Uterus (tissue), 4 donors: ENCODE results near the gene SLC25A26. TPM values are rescaled to one million over a fixed set of nuclear protein-coding genes. Genes with fewer than 3 reads are reported as not detected.

ENCODE experiments used
- DNase-seq, 2 donors: peaks; one replicate each; pipeline ENCODE4 v3.0.0-alpha.2; 2019 to 2020
- H3K27ac ChIP-seq, 2 donors: fragments of 200-600 bp; sonication (generic); 1 replicate in 1 of 2; 2 replicates in 1 of 2; pipeline ENCODE4 v1.5.1; 2016 to 2018
- H3K27me3 ChIP-seq, 2 donors: fragments of 200-600 bp; sonication (generic); one replicate each; pipeline ENCODE4 v1.5.1; 2018 to 2019; ENCODE audit warnings: control low read depth in 1 of 2
- H3K36me3 ChIP-seq, 2 donors: fragments of 200-600 bp; sonication (generic); one replicate each; pipeline ENCODE4 v1.5.1; 2019; ENCODE audit warnings: control low read depth in 1 of 2
- H3K4me1 ChIP-seq, 2 donors: fragments of 200-600 bp; sonication (generic); one replicate each; pipeline ENCODE4 v1.5.1; 2018 to 2019; ENCODE audit warnings: control low read depth in 1 of 2
- H3K4me3 ChIP-seq, 2 donors: fragments of 200-600 bp; sonication (generic); 1 replicate in 1 of 2; 2 replicates in 1 of 2; pipeline ENCODE4 v1.5.1; 2018 to 2019; ENCODE audit warnings: mild to moderate bottlenecking in 1 of 2
- H3K9me3 ChIP-seq, 2 donors: fragments of 200-600 bp; sonication (generic); one replicate each; pipeline ENCODE4 v1.5.1; 2019; ENCODE audit warnings: control low read depth in 1 of 2
- POLR2A ChIP-seq, 2 donors: fragments of 450-650 bp; IDR thresholded peaks; one replicate each; pipeline ENCODE4 v1.6.1; 2016; ENCODE audit warnings: antibody characterized with exemption in 2 of 2, mild to moderate bottlenecking in 1 of 2, moderate library complexity in 1 of 2
- intact Hi-C: fragments of 100-400 bp; cut with DNase I; formaldehyde crosslinking; loops from one replicate; pipeline ENCODE4 v1.15.1; 2023; ENCODE audit warnings: low total_unique reads
- total RNA-seq, 4 donors: library from RNA; depleted of rRNA in 3 of 4; stranded (reverse); fragments of >200 nt in 3 of 4; gene quantifications; one replicate each; pipeline versions ENCODE4 v1.1.0 to v1.2.4, GENCODE V29; 2014 to 2023
- TF ChIP-seq, protein P1 (sequence below), 4 experiments: fragments of 200-600 bp in 2 of 4; fragments of 450-650 bp in 2 of 4; sonication (generic) in 2 of 4; IDR thresholded peaks; one replicate each; pipeline ENCODE4 v1.5.1; 2016 to 2019; ENCODE audit warnings: antibody characterized with exemption in 4 of 4, mild to moderate bottlenecking in 2 of 4, moderate library complexity in 1 of 4
- donor health status: DM: yes; HTN: yes; CAD: no.

SLC25A26 gene
- total RNA-seq, 4 donors from 2014 or later = 10.6 to 24.9 (median 17.8) TPM

DNA sequence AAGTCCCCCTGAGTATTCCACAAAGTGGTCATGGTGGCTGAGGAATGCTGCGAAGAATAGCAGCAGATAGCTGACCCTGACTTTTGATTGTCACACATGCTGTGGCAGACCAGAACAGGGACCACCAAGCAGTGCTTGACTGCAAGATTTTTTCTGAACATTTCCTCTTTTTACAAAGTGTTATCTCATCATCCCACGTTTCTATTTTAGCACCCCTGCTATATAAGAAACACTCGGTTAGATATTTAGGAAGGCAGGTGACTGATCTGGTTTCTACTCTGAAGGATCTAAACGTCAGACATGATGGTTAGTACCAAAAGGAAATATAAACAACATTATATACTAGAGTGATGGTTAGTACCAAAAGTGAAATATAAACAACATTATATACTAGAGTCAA is 9.1 kb downstream of the SLC25A26 start:
- Histone ChIP-seq H3K4me3 (no peak overlapping the region), H3K27ac (no peak overlapping the region), H3K36me3 (no peaks in the 10 kb centered on the region), H3K9me3 (no peaks in the 10 kb centered on the region), H3K27me3 (no peaks in the 10 kb centered on the region), H3K4me1 (no peaks in the 10 kb centered on the region)
- DNase-seq = no peak
- no peak for TF ChIP-seq POLR2A (IDR thresholded peaks at IDR 0.05)
- TF ChIP-seq, protein P1, sequence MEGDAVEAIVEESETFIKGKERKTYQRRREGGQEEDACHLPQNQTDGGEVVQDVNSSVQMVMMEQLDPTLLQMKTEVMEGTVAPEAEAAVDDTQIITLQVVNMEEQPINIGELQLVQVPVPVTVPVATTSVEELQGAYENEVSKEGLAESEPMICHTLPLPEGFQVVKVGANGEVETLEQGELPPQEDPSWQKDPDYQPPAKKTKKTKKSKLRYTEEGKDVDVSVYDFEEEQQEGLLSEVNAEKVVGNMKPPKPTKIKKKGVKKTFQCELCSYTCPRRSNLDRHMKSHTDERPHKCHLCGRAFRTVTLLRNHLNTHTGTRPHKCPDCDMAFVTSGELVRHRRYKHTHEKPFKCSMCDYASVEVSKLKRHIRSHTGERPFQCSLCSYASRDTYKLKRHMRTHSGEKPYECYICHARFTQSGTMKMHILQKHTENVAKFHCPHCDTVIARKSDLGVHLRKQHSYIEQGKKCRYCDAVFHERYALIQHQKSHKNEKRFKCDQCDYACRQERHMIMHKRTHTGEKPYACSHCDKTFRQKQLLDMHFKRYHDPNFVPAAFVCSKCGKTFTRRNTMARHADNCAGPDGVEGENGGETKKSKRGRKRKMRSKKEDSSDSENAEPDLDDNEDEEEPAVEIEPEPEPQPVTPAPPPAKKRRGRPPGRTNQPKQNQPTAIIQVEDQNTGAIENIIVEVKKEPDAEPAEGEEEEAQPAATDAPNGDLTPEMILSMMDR (IDR thresholded peaks at IDR 0.05) = no peak
- intact Hi-C loops = no loop called here

GRCh38 chr3:66233033-66233432 is 12.2 kb downstream of the SLC25A26 start:
- intact Hi-C loops = no loop called here
- no peaks in the 10 kb centered on the region for H3K4me1 ChIP-seq
- H3K4me3 ChIP-seq = no peak overlapping the region
- no peaks in the 10 kb centered on the region for H3K36me3 ChIP-seq
- H3K27ac ChIP-seq = no peak overlapping the region
- TF ChIP-seq, protein P1 (IDR thresholded peaks at IDR 0.05) = no peak
- TF ChIP-seq POLR2A (IDR thresholded peaks at IDR 0.05) = no peak
- H3K27me3 ChIP-seq = no peaks in the 10 kb centered on the region
- no peaks in the 10 kb centered on the region for H3K9me3 ChIP-seq
- no peak for DNase-seq

DNA sequence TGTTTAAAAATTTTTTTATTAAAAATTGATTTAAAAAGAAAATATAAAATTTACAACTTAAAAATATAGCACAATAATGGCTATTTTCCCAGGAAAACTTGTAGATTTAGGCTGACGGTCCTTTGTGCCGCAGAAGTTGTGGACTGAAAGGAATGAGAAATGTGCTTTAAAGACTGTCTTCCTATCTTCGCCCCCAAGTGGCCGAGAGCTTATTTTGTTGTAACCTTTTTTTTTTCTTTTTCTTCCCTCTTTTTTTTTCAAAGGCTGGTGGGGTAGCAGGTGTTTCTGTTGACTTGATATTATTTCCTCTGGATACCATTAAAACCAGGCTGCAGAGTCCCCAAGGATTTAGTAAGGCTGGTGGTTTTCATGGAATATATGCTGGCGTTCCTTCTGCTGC is 15.5 kb downstream of the SLC25A26 start:
- Histone ChIP-seq H3K4me1 (no peaks in the 10 kb centered on the region), H3K27ac (no peak overlapping the region), H3K36me3 (no peaks in the 10 kb centered on the region), H3K27me3 (no peaks in the 10 kb centered on the region), H3K9me3 (no peaks in the 10 kb centered on the region), H3K4me3 (no peak overlapping the region)
- no peak for DNase-seq
- TF ChIP-seq, protein P1 (IDR thresholded peaks at IDR 0.05) = no peak
- TF ChIP-seq POLR2A (IDR thresholded peaks at IDR 0.05) = no peak
- intact Hi-C loops = no loop called here

DNA sequence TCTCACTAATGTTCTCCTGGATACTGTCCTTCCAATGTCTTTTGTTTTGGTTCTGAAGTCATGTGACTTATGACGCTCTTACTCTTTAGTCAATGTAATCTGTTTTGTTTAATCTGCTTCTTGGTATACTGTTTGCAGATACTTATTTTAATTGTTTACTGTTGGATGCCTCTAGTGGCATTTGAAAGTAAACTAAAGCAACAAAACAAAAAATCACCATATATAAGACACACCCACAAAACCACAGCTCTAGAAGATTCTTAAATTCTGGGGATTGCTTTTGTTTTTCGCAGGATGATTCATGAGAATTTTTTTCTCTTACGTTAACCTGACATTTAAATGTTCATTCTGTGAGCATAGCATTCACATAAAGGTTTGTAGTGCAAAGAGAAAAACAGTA is 16.8 kb downstream of the SLC25A26 start:
- Histone ChIP-seq H3K4me3 (no peak overlapping the region), H3K9me3 (no peaks in the 10 kb centered on the region), H3K4me1 (no peaks in the 10 kb centered on the region), H3K36me3 (no peaks in the 10 kb centered on the region), H3K27me3 (no peaks in the 10 kb centered on the region), H3K27ac (no peak overlapping the region)
- no peak for DNase-seq
- TF ChIP-seq POLR2A (IDR thresholded peaks at IDR 0.05) = no peak
- intact Hi-C loops = no loop called here

DNA sequence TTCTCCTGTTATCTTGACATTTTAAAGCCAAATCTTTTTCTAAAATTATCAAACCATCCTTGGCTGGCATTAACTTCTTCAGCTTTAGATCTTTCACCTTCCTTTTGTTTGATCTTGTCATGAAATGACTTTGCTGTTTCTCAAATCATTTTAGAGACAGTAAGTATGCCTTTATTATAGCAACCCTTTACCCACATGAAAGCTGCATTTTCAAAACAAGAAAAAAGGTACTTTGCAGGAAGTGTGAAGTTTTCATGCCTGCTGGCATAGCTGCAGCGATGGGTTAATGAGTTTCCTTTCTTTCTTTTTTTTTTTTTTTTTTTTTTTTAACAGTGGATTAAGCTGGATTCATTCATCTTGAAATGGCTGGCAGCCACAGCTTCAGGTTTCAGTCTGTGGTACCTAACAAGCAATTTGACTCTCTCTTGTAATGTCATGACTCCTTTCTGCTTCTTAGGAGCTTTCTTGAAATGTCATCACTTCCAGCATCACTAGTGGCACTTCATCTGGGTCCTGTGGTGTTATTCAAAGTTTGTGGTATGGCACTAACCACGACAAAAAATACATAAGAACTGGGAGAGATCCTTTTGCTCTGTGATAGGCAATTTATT is 18.8 kb downstream of the SLC25A26 start:
- intact Hi-C loops = no loop called here
- no peak overlapping the region for H3K4me3 ChIP-seq
- no peak for TF ChIP-seq POLR2A (IDR thresholded peaks at IDR 0.05)
- TF ChIP-seq, protein P1 (IDR thresholded peaks at IDR 0.05) = no peak
- H3K36me3 ChIP-seq = no peaks in the 10 kb centered on the region
- H3K4me1 ChIP-seq = no peaks in the 10 kb centered on the region
- no peaks in the 10 kb centered on the region for H3K27me3 ChIP-seq
- no peak overlapping the region for H3K27ac ChIP-seq
- no peaks in the 10 kb centered on the region for H3K9me3 ChIP-seq
- DNase-seq = no peak

GRCh38 chr3:66241466-66241865 is 20.7 kb downstream of the SLC25A26 start:
- Histone ChIP-seq H3K9me3 (no peaks in the 10 kb centered on the region), H3K36me3 (no peaks in the 10 kb centered on the region), H3K4me1 (no peaks in the 10 kb centered on the region), H3K27me3 (no peaks in the 10 kb centered on the region), H3K27ac (no peak overlapping the region), H3K4me3 (no peak overlapping the region)
- no peak for DNase-seq
- TF ChIP-seq POLR2A (IDR thresholded peaks at IDR 0.05) = no peak
- TF ChIP-seq, protein P1 (IDR thresholded peaks at IDR 0.05) = no peak
- intact Hi-C loops = no loop called here
